Thoracic aorta (tissue), 2 donors: ENCODE results near the gene INPP4A. TPM values are rescaled to one million over a fixed set of nuclear protein-coding genes. Genes with fewer than 3 reads are reported as not detected.

ENCODE experiments used
- ATAC-seq: fragments of 150-250 bp; one replicate; pipeline ENCODE4 v1.8.0; 2017; ENCODE audit warnings: low read depth; ENCODE audit not compliant: insufficient number of reproducible peaks, low FRiP score
- DNase-seq: peaks from one replicate; pipeline ENCODE4 v3.0.0-alpha.2; 2020; ENCODE audit warnings: low spot score
- H3K27ac ChIP-seq, 2 donors: fragments of 200-600 bp; sonication (generic); 1 replicate in 1 of 2; 2 replicates in 1 of 2; pipeline ENCODE4 v1.5.1; 2016; ENCODE audit warnings: mild to moderate bottlenecking in 2 of 2, moderate library complexity in 2 of 2
- H3K27me3 ChIP-seq: fragments of 200-600 bp; sonication (generic); replicated peaks from 2 replicates; pipeline ENCODE4 v1.6.0; 2016; ENCODE audit warnings: mild to moderate bottlenecking; ENCODE audit not compliant: insufficient read depth
- H3K36me3 ChIP-seq: fragments of 200-600 bp; sonication (generic); one replicate; pipeline ENCODE4 v1.5.1; 2016
- H3K4me1 ChIP-seq, 2 donors: fragments of 200-600 bp; sonication (generic); 1 replicate in 1 of 2; 2 replicates in 1 of 2; pipeline versions ENCODE4 v1.5.1 to v1.6.0; 2016; ENCODE audit warnings: low read depth in 2 of 2, mild to moderate bottlenecking in 1 of 2; ENCODE audit not compliant: control insufficient read depth in 1 of 2
- H3K4me3 ChIP-seq: fragments of 200-600 bp; sonication (generic); 2 replicates; pipeline ENCODE4 v1.5.1; 2016; ENCODE audit warnings: mild to moderate bottlenecking
- H3K9me3 ChIP-seq: fragments of 200-600 bp; sonication (generic); 2 replicates; pipeline ENCODE4 v1.5.1; 2016
- total RNA-seq, 2 donors: library from RNA; depleted of rRNA; stranded (reverse); fragments of >200 nt; gene quantifications; one replicate each; pipeline versions ENCODE4 v1.1.0 to v1.2.3, GENCODE V29; 2016
- TF ChIP-seq, protein P1 (sequence below): fragments of 200-600 bp; sonication (generic); IDR thresholded peaks from one replicate; pipeline ENCODE4 v1.5.1; 2019; ENCODE audit warnings: antibody characterized with exemption

The INPP4A gene
- total RNA-seq, 2 donors from 2014 or later: 29.4 to 40.6 TPM

DNA sequence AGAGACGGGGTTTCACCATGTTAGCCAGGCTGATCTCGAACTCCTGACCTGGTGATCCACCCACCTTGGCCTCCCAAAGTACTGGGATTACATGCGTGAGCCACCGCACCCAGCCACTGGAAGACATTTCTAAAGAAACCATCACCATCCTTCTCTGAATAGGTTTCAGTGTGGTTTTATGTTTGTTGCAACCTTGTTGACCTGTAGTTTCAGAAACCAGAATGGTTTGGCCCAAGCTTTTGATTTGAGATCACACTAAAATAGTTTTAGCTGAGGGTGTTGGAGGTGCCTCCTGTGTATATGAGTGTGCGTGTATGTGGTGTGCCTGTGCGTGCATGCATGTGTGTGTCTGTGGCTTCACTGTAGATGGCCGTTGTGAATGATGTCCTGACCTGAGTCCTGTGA, 26.2 kb downstream of the INPP4A start:
- H3K4me3 ChIP-seq: no peak overlapping the region
- no peak overlapping the region for H3K27ac ChIP-seq
- H3K9me3 ChIP-seq: no peaks in the 10 kb centered on the region
- ATAC-seq: no peak
- H3K36me3 ChIP-seq: no peaks in the 10 kb centered on the region
- H3K4me1 ChIP-seq: peaks cover 3 to 4% of the 10 kb centered on the region in 2 donors
- TF ChIP-seq, protein P1, sequence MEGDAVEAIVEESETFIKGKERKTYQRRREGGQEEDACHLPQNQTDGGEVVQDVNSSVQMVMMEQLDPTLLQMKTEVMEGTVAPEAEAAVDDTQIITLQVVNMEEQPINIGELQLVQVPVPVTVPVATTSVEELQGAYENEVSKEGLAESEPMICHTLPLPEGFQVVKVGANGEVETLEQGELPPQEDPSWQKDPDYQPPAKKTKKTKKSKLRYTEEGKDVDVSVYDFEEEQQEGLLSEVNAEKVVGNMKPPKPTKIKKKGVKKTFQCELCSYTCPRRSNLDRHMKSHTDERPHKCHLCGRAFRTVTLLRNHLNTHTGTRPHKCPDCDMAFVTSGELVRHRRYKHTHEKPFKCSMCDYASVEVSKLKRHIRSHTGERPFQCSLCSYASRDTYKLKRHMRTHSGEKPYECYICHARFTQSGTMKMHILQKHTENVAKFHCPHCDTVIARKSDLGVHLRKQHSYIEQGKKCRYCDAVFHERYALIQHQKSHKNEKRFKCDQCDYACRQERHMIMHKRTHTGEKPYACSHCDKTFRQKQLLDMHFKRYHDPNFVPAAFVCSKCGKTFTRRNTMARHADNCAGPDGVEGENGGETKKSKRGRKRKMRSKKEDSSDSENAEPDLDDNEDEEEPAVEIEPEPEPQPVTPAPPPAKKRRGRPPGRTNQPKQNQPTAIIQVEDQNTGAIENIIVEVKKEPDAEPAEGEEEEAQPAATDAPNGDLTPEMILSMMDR: no peak
- H3K27me3 ChIP-seq: no peaks in the 10 kb centered on the region
- DNase-seq: no peak

DNA sequence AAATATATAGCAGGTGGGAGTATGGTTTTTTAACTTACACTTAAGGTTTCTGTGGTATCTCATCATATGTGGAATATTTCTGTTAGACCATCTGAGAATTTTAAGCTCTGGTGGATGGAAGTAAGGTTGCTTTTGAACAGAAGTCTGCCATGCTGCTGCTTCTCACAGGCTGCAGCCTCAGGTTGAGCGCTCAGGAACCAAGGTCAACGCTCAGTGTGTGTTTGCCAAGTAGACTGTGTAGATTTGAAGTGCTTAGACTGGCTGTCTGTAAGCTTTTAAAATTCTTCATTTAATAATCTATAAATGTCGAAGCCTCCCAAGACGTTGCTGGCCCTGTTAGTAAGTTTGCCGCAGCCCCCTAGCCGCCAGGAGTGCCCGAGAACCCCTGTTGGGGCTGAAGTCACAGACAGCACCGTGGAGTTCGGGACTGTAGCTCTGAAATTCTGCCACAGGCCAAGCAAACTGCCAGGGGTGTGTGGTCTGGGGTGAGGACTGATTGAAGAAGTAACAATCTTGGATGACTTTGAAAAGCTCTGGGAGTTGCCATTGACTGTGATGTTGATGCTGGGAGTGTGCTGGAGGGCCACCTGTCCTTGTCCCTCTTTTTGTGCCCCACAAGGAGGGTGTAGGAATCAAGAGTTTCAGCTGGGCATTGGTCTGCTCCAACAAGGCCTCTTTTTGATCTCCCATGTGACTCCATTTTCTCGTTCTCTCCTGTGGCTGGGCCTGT, 26.9 kb downstream of the INPP4A start:
- no peak for ATAC-seq
- H3K4me1 ChIP-seq: no peaks in the 10 kb centered on the region
- DNase-seq: no peak

DNA sequence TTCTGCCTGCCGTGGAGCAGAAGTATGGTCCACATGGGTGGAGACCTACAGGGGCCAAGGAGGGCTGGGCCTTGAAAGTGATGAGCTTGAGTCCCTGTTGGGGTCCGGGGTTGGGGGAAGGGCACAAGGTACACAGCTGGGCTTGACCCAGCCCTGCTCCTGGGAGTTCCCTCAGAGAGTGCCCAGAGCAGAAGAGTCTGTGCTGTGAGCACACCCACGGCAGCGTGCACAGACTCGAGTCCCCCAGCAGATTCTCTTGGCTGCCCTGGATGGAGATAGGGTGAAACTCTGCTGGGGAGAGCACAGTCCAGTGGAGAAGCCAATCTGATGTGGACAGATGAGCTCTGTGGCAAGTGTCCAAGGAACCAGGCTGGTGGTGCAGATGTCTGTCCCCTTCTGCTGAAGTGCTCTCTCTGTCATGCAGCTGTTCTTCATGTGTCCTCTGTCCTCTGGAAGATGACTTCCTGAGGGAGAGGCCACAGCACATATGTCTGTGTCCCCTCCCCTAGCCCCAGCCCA, 27.5 kb downstream of the INPP4A start:
- no peaks in the 10 kb centered on the region for H3K27me3 ChIP-seq
- no peak for ATAC-seq
- TF ChIP-seq, protein P1: no peak
- no peak overlapping the region for H3K4me3 ChIP-seq
- no peaks in the 10 kb centered on the region for H3K4me1 ChIP-seq
- no peak overlapping the region for H3K27ac ChIP-seq
- no peak for DNase-seq
- H3K36me3 ChIP-seq: no peaks in the 10 kb centered on the region
- H3K9me3 ChIP-seq: no peaks in the 10 kb centered on the region

More for the DNA sequence above, 26.9 kb downstream of the INPP4A start:
- no peak overlapping the region for H3K4me3 ChIP-seq
- H3K27me3 ChIP-seq: no peaks in the 10 kb centered on the region
- no peak overlapping the region for H3K27ac ChIP-seq
- no peaks in the 10 kb centered on the region for H3K36me3 ChIP-seq
- no peaks in the 10 kb centered on the region for H3K9me3 ChIP-seq
- TF ChIP-seq, protein P1: no peak

DNA sequence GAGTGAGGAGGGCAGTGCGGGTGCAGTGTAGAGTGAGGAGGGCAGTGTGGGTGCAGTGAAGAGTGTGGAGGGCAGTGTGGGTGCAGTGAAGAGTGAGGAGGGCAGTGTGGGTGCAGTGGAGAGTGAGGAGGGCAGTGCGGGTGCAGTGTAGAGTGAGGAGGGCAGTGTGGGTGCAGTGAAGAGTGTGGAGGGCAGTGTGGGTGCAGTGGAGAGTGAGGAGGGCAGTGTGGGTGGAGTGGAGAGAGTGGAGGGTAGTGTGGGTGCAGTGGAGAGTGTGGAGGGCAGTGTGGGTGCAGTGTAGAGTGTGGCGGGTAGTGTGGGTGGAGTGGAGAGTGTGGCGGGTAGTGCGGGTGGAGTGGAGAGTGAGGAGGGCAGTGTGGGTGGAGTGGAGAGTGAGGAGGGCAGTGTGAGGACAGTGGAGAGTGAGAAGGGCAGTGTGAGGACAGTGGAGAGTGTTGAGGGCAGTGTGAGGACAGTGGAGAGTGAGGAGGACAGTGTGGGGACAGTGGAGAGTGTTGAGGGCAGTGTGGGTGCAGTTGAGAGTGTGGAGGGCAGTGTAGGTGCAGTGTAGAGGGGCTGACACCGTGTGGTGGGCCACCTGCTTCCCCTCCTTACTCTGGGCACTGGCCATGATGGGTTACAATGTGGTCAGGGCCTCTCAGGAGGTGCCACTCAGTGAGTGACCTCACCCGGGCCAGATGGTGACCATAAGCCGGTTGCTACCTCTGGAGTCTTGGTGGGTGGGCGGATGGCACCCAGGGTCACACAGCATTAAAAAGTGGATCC, 28.5 kb downstream of the INPP4A start:
- Histone ChIP-seq H3K36me3 (no peaks in the 10 kb centered on the region), H3K4me1 (peaks cover 0 to 1% of the 10 kb centered on the region in 2 donors), H3K9me3 (no peaks in the 10 kb centered on the region), H3K27ac (no peak overlapping the region), H3K4me3 (no peak overlapping the region), H3K27me3 (no peaks in the 10 kb centered on the region)
- no peak for DNase-seq
- TF ChIP-seq, protein P1: no peak
- no peak for ATAC-seq
